ENCODE results near the gene KRTAP10-4.

DNA sequence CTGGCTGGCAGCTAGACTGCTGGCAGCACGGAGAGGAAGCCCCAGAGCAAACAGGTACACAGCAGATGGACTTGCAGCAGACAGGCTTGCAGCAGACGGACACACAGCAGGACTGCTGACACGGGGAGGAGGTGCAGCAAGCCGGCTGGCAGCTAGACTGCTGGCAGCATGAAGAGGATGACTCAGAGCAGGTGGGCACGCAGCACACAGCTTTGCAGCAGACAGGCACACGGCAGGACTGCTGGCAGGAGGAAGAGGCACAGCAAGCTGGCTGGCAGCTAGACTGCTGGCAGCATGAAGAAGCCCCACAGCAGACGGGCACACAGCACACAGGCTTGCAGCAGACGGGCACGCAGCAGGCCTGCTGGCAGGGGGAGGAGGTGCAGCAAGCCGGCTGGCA is 22.7 kb upstream of the KRTAP10-4 start:
- TF ChIP-seq, protein P1, sequence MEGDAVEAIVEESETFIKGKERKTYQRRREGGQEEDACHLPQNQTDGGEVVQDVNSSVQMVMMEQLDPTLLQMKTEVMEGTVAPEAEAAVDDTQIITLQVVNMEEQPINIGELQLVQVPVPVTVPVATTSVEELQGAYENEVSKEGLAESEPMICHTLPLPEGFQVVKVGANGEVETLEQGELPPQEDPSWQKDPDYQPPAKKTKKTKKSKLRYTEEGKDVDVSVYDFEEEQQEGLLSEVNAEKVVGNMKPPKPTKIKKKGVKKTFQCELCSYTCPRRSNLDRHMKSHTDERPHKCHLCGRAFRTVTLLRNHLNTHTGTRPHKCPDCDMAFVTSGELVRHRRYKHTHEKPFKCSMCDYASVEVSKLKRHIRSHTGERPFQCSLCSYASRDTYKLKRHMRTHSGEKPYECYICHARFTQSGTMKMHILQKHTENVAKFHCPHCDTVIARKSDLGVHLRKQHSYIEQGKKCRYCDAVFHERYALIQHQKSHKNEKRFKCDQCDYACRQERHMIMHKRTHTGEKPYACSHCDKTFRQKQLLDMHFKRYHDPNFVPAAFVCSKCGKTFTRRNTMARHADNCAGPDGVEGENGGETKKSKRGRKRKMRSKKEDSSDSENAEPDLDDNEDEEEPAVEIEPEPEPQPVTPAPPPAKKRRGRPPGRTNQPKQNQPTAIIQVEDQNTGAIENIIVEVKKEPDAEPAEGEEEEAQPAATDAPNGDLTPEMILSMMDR (conservative IDR thresholded peaks at IDR 0.05; ENCODE audit: low read depth in 2 of 2) = no peak
- TF ChIP-seq JUNB (IDR thresholded peaks at IDR 0.05; ENCODE audit: unreplicated experiment) (no peak), EZH2 (IDR thresholded peaks at IDR 0.05; ENCODE audit: low read depth, unreplicated experiment) (no peak), POLR2AphosphoS5 (IDR thresholded peaks at IDR 0.05; ENCODE audit: low read depth) (no peak), EZH2phosphoT487 (IDR thresholded peaks at IDR 0.05; ENCODE audit: unreplicated experiment) (no peak)
- TF ChIP-seq, protein P2, sequence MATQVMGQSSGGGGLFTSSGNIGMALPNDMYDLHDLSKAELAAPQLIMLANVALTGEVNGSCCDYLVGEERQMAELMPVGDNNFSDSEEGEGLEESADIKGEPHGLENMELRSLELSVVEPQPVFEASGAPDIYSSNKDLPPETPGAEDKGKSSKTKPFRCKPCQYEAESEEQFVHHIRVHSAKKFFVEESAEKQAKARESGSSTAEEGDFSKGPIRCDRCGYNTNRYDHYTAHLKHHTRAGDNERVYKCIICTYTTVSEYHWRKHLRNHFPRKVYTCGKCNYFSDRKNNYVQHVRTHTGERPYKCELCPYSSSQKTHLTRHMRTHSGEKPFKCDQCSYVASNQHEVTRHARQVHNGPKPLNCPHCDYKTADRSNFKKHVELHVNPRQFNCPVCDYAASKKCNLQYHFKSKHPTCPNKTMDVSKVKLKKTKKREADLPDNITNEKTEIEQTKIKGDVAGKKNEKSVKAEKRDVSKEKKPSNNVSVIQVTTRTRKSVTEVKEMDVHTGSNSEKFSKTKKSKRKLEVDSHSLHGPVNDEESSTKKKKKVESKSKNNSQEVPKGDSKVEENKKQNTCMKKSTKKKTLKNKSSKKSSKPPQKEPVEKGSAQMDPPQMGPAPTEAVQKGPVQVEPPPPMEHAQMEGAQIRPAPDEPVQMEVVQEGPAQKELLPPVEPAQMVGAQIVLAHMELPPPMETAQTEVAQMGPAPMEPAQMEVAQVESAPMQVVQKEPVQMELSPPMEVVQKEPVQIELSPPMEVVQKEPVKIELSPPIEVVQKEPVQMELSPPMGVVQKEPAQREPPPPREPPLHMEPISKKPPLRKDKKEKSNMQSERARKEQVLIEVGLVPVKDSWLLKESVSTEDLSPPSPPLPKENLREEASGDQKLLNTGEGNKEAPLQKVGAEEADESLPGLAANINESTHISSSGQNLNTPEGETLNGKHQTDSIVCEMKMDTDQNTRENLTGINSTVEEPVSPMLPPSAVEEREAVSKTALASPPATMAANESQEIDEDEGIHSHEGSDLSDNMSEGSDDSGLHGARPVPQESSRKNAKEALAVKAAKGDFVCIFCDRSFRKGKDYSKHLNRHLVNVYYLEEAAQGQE (IDR thresholded peaks at IDR 0.05; ENCODE audit: unreplicated experiment) = no peak

All from GM23338 (cell line).